Measurements from ENCODE around the gene LIPT1. TPM values are rescaled to one million over a fixed set of nuclear protein-coding genes. Genes with fewer than 3 reads are reported as not detected.
"Not testable (repeated sequence)": the region's sequence is repeated elsewhere in the genome, so short reads cannot be mapped to it uniquely, and the experiment has no call there.

Gene LIPT1
- total RNA-seq (2014; rRNA removed; shearing (Covaris generic)): 7.3 and 7.4 TPM in 2 replicates

DNA sequence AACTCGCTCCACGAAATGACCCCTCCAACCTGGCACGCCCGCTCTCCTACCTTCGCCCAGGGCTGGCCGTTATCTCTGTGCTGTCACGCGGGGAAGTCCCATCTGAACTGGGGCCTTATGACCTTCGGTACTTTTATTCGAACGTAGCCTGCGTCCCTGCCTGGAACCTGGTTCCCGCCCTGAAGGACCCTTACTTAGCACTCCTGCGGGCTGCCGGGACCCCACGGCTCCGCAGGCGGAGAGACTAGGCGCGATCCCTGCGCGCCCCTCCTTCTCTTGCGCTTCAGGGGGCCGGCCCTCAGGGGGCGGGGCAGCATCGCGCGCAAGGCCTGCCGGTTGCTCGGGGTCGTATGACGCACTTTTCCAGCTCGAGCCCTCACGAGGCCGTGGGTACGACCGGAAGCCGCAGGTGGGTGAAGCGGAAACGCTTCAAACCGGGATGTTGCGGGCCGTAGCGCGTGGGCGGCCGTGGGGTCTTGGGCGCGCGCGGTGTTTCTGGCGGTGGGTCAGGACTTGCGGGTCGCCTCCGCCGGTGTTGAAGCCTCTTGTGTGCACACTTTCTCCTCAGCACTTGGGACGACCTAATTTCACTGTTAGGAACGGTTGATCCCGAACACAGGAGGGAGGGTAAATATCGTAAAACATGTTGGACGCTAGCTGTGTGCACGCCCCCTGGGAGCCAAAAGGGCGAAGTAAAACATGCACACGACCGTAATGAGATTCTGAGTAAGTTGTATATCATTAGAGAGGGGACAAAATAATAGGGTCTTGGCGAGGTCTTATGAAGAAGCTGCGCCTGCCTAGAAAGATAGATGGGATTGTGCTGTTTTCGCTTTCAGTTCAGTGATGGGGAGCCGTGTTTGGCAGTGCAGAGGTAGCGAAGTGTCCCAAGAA lies at the start of gene LIPT1, which contains the start of gene TSGA10:
TSS of gene LIPT1 (plus strand) at position 325 of the 894 bp plus-strand sequence. CDS start 6,991 bp downstream, outside the sequence.
TSS of gene TSGA10 (minus strand) at position 300 of the 894 bp plus-strand sequence. CDS start 45,503 bp downstream, outside the sequence.
- Histone ChIP-seq H3K36me3 (replicated peaks; ENCODE audit: control insufficient read depth, insufficient read depth, low read length) (peaks cover 2% of the 10 kb centered on the region; the same call in 1 of the 2 replicates), H3K27me3 (ENCODE audit: control insufficient read depth, insufficient read depth, low read length) (no peaks in the 10 kb centered on the region), H3K4me3 (ENCODE audit: insufficient read depth, low read depth, low read length) (peak within 1 kb of the TSS; percentile 73)
- DNase-seq: peak; percentile 95

DNA sequence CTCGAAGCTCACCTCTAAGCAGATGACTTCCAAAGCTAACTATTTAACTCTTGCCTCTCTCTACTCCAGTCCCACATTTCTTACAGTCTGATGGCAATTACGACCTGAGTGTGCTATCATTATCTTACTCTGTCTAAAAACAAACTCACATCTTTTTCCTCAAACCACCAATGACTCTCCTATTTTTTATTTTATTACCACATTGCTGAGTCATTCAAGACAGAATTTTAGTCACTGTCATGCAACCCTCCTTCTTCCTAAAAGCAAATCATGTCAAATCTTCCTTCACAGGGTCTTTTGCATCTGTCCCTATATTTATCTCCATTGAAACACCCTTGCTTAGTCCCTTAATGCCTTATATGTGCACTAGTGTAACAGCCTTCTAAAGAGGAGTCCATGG lies 47.9 kb upstream of the LIPT1 start:
- H3K27me3 ChIP-seq (ENCODE audit: control insufficient read depth, insufficient read depth, low read length): no peaks in the 10 kb centered on the region
- H3K36me3 ChIP-seq (replicated peaks; ENCODE audit: control insufficient read depth, insufficient read depth, low read length): no peaks in the 10 kb centered on the region
- no peak for DNase-seq
- H3K4me3 ChIP-seq (ENCODE audit: insufficient read depth, low read depth, low read length): no peak overlapping the region

DNA sequence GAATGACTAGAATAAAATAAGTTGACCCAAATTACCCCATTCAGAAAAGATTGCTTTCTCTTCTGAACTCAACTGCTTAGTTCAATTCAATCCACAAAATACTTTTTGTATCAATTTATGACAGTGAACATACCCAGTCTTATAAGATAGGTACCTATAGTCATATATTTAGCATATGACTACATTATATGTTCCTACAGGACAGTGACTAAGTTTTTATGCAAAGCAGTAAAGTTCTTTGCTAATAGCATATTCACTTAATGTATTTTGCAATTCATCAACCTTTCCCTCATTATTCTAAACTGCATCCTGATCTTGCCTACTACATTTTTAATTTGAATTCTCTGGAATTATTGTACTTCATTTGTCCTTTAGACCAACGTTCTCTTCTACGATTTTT lies 43.5 kb upstream of the LIPT1 start:
- Histone ChIP-seq H3K36me3 (replicated peaks; ENCODE audit: control insufficient read depth, insufficient read depth, low read length) (no peaks in the 10 kb centered on the region), H3K27me3 (ENCODE audit: control insufficient read depth, insufficient read depth, low read length) (no peaks in the 10 kb centered on the region), H3K4me3 (ENCODE audit: insufficient read depth, low read depth, low read length) (no peak overlapping the region)
- no peak for DNase-seq

DNA sequence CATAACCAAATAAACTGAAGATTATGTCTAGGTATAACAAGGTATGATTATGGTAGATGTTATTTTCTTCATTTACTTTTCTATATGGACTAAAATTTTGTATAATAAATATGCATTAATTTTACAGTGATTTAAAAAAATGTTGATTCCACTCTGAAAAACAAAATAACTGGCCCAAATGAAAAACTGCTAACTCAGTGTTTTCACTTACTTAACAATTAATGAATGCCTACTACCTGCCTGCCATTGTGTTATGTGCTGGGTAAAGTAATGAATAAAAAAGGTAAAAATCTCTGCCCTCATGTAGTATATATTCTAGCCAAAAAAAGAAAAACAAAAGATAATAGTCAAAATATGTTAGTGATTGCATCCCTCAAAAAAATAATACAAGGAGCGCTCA lies 42.8 kb upstream of the LIPT1 start:
- no peak overlapping the region for H3K4me3 ChIP-seq (ENCODE audit: insufficient read depth, low read depth, low read length)
- DNase-seq: no peak
- H3K36me3 ChIP-seq (replicated peaks; ENCODE audit: control insufficient read depth, insufficient read depth, low read length): no peaks in the 10 kb centered on the region
- no peaks in the 10 kb centered on the region for H3K27me3 ChIP-seq (ENCODE audit: control insufficient read depth, insufficient read depth, low read length)

DNA sequence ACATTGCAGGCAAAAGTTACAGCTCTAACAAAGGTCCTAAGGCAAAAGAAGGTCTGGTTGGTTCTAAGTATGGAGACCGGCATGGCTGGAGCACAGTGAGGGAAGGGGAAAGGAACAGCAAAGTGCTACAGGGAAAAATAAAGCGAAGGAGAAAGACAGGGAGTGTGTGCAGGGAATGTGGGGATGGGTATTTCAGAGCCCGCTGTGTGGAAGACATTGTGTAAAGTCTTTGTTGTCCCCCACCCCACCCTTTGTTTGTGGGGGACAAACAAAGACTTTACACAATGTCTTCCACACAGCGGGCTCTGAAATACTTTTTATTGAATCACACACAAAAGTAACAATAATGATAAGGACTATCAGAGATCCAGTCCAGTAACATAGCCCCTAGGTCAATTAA lies 42.1 kb upstream of the LIPT1 start:
- Histone ChIP-seq H3K36me3 (replicated peaks; ENCODE audit: control insufficient read depth, insufficient read depth, low read length) (no peaks in the 10 kb centered on the region), H3K4me3 (ENCODE audit: insufficient read depth, low read depth, low read length) (no peak overlapping the region), H3K27me3 (ENCODE audit: control insufficient read depth, insufficient read depth, low read length) (no peaks in the 10 kb centered on the region)
- DNase-seq: no peak

GRCh38 chr2:99127981-99128380 lies 26.8 kb upstream of the LIPT1 start:
- Histone ChIP-seq H3K36me3 (replicated peaks; ENCODE audit: control insufficient read depth, insufficient read depth, low read length) (no peaks in the 10 kb centered on the region), H3K27me3 (ENCODE audit: control insufficient read depth, insufficient read depth, low read length) (no peaks in the 10 kb centered on the region), H3K4me3 (ENCODE audit: insufficient read depth, low read depth, low read length) (no peak overlapping the region)
- DNase-seq: no peak

- not testable (repeated sequence) for DNase-seq; H3K27me3 ChIP-seq (ENCODE audit: control insufficient read depth, insufficient read depth, low read length); H3K4me3 ChIP-seq (ENCODE audit: insufficient read depth, low read depth, low read length); H3K36me3 ChIP-seq (replicated peaks; ENCODE audit: control insufficient read depth, insufficient read depth, low read length)
Observed at GRCh38 chr2:99135044-99135556, 19.7 kb upstream of the LIPT1 start.

- Histone ChIP-seq H3K4me3 (ENCODE audit: insufficient read depth, low read depth, low read length) (no peak overlapping the region), H3K27me3 (ENCODE audit: control insufficient read depth, insufficient read depth, low read length) (no peaks in the 10 kb centered on the region; the same call in 1 of the 2 replicates), H3K36me3 (replicated peaks; ENCODE audit: control insufficient read depth, insufficient read depth, low read length) (no peaks in the 10 kb centered on the region)
- no peak for DNase-seq
Observed at GRCh38 chr2:99139003-99139402, 15.8 kb upstream of the LIPT1 start.

DNA sequence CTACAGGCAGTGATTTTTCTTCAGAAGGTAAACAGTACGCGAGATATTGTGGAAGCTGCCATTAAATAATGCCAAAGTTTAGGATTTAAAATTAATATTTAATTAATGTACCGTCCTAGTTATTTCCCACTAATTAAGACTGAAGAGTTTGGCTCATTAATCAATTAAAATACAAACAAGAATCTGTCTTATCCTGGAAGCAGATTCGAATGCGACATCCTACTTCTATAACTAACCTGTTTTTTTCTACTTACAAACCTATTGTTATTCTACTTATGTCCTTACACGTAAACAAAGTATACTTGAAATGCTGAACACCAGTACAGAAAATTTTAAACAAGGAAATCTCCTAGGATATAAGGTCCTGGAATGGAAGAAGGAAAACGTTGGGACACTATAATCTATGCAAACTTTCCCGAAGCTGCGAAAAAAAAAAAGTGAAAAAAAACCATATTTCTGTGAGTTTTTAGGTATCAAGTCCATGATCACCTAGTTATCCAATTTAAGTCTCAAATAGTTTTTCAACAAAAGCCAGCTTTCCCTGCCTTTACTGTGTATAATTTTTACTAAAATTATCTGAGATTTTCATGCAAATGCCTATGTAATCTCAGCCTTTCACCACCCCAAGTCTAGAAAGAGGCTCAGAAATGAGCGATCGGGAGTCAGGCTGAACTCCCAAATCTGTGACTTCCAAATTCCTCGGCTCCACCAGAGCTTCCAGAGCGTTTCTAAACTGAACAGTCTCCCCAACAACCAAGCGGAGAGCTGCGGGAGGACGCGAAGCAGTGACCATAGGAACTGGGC lies 14.5 kb upstream of the LIPT1 start:
- no peaks in the 10 kb centered on the region; the same call in 1 of the 2 replicates for H3K27me3 ChIP-seq (ENCODE audit: control insufficient read depth, insufficient read depth, low read length)
- no peaks in the 10 kb centered on the region for H3K36me3 ChIP-seq (replicated peaks; ENCODE audit: control insufficient read depth, insufficient read depth, low read length)
- H3K4me3 ChIP-seq (ENCODE audit: insufficient read depth, low read depth, low read length): peak overlapping the region; percentile 76
- no peak for DNase-seq

- no peak for DNase-seq
- H3K4me3 ChIP-seq (ENCODE audit: insufficient read depth, low read depth, low read length): peak overlapping the region; percentile 76
- no peaks in the 10 kb centered on the region for H3K36me3 ChIP-seq (replicated peaks; ENCODE audit: control insufficient read depth, insufficient read depth, low read length)
- no peaks in the 10 kb centered on the region; the same call in 1 of the 2 replicates for H3K27me3 ChIP-seq (ENCODE audit: control insufficient read depth, insufficient read depth, low read length)
Observed at GRCh38 chr2:99140860-99141109, 14.0 kb upstream of the LIPT1 start.

DNA sequence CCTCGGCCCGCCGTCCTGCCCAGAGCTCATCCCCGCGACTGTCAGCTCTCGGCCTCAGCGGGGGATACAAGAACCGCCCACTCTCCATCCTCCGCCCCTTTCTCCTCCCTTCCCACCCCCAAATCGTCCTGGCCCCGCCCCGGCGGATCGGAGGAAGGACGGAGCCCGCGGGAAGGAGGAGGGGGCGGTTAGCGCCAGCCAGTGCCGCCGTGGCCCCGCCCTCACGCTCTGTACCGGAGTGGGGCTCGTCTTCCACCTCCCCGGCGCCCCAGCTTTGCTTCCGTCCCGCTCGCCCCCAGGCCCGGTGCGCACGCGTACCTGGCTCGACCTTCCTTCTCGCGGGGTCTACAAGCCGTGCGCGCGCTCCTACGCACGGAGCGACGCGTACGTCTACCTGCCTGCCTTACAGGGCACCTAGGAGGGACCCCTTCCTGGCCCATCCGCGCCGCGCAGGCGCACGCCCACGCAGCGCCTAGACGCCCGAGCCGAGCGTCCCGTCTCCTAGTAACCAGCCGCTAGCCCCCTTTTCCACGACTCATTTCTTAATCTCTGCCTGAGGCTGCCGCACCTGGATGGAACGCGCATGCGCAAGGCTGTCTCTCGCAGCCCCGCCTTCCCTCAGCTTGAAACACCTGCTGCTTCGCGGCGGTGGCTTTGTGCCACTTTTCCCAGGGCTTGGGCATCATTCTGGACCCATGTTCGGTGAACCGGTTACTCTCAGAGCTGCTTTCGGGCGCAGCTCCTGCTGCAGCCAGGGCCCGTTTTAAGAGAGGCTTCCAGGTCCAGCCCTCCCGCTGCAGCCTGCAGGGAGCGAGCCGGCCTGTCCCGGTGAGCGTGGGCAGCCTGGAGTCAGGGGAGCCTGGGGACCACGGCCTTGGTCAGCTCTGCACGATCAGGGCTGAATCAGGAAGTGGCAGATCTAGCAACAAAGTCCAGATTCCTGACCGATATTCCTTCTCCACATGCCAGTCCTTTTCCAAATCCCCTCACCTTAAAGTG lies 13.4 kb upstream of the LIPT1 start, which contains the start of gene C2orf15:
TSS of gene C2orf15 (plus strand) at position 598 of the 999 bp plus-strand sequence. CDS start 8,852 bp downstream, outside the sequence.
- DNase-seq: peak; percentile 95
- H3K4me3 ChIP-seq (ENCODE audit: insufficient read depth, low read depth, low read length): peak within 1 kb of the TSS; percentile 76
- no peaks in the 10 kb centered on the region; the same call in 1 of the 2 replicates for H3K27me3 ChIP-seq (ENCODE audit: control insufficient read depth, insufficient read depth, low read length)
- H3K36me3 ChIP-seq (replicated peaks; ENCODE audit: control insufficient read depth, insufficient read depth, low read length): no peaks in the 10 kb centered on the region

GRCh38 chr2:99150706-99151105 lies 4.1 kb upstream of the LIPT1 start:
- Histone ChIP-seq H3K36me3 (replicated peaks; ENCODE audit: control insufficient read depth, insufficient read depth, low read length) (no peaks in the 10 kb centered on the region), H3K27me3 (ENCODE audit: control insufficient read depth, insufficient read depth, low read length) (no peaks in the 10 kb centered on the region), H3K4me3 (ENCODE audit: insufficient read depth, low read depth, low read length) (no peak overlapping the region)
- DNase-seq: no peak

- H3K27me3 ChIP-seq (ENCODE audit: control insufficient read depth, insufficient read depth, low read length): no peaks in the 10 kb centered on the region
- H3K4me3 ChIP-seq (ENCODE audit: insufficient read depth, low read depth, low read length): no peak overlapping the region
- H3K36me3 ChIP-seq (replicated peaks; ENCODE audit: control insufficient read depth, insufficient read depth, low read length): peaks cover 2% of the 10 kb centered on the region; the same call in 1 of the 2 replicates
- no peak for DNase-seq
Observed at GRCh38 chr2:99152199-99152895, 2.4 kb upstream of the LIPT1 start.
